Right ventricle myocardium superior (tissue), 1 donor: ENCODE data around the gene PITRM1. TPM values are rescaled to one million over a fixed set of nuclear protein-coding genes. Genes with fewer than 3 reads are reported as not detected.

ENCODE experiments used
- ATAC-seq: fragments of 200-7000 bp; cut with Tn5 transposase; one replicate; pipeline ENCODE4 v1.9.1; 2020; ENCODE audit warnings: mild to moderate bottlenecking; ENCODE audit not compliant: poor library complexity
- DNase-seq: peaks from one replicate; pipeline ENCODE4 v3.0.0-alpha.2; 2020
- intact Hi-C: fragments of 100-400 bp; cut with DNase I; formaldehyde crosslinking; loops from one replicate; pipeline ENCODE4 v1.11.2; 2022
- total RNA-seq: library from RNA; stranded (reverse); fragmentation: NEBNext Ultra II Directional; extraction: Animal tissue kit (Norgen Biotek cat#: 25700); gene quantifications from one replicate; pipeline ENCODE4 v1.2.1, GENCODE V29; 2021
- donor health status: DM: no; HTN: yes; CAD: no; lungs with severe emphysema.

The PITRM1 gene
- total RNA-seq, 1 donor from 2014 or later: 84.4 TPM

GRCh38 chr10:3098689-3099088 is 73.9 kb downstream of the PITRM1 start:
- ATAC-seq (no peak), DNase-seq (no peak)
- intact Hi-C loops: no loop called here

GRCh38 chr10:3097160-3097559 is 75.4 kb downstream of the PITRM1 start:
- DNase-seq: no peak
- intact Hi-C loops: no loop called here
- ATAC-seq: no peak

- intact Hi-C loops: no loop called here
- DNase-seq (peak; percentile 38), ATAC-seq (no peak)
Measured at GRCh38 chr10:3096149-3096548, 76.4 kb downstream of the PITRM1 start.

- intact Hi-C loops: no loop called here
- DNase-seq: peak; percentile 27
- ATAC-seq: peak; percentile 62
Measured at GRCh38 chr10:3095373-3096139, 77.0 kb downstream of the PITRM1 start.

- DNase-seq: no peak
- ATAC-seq: no peak
- intact Hi-C loops: no loop called here
Measured at GRCh38 chr10:3094609-3095036, 78.0 kb downstream of the PITRM1 start.

- ATAC-seq (no peak), DNase-seq (peak; percentile 14)
- intact Hi-C loops: no loop called here
Measured at GRCh38 chr10:3093996-3094395, 78.6 kb downstream of the PITRM1 start.

- no peak for ATAC-seq
- intact Hi-C loops: no loop called here
- peak; percentile 14 for DNase-seq
Measured at GRCh38 chr10:3091921-3092320, 80.7 kb downstream of the PITRM1 start.

GRCh38 chr10:3090914-3091787 is 81.4 kb downstream of the PITRM1 start:
- intact Hi-C loops: no loop called here
- ATAC-seq: peak; percentile 79
- DNase-seq: peak; percentile 74

- peak; percentile 29 for DNase-seq
- intact Hi-C loops: no loop called here
- no peak for ATAC-seq
Measured at GRCh38 chr10:3090388-3090787, 82.2 kb downstream of the PITRM1 start.

Other genes starting within 250 kb of the PITRM1 start
- gene PFKP, start 105.2 kb downstream of the PITRM1 start, total RNA-seq: 155 TPM